AG09319 (cell line): ENCODE data around the gene S1PR4.
"Not testable (repeated sequence)": the region's sequence is repeated elsewhere in the genome, so short reads cannot be mapped to it uniquely, and the experiment has no call there.

Source experiments
- DNase-seq: peaks from one replicate; pipeline ENCODE4 v3.0.0-alpha.2; 2010; ENCODE audit warnings: low read depth; ENCODE audit errors: extremely low read depth
- TF ChIP-seq, protein P1 (sequence below): IDR thresholded peaks from 2 replicates; pipeline ENCODE4 v1.5.1; 2011; ENCODE audit warnings: low read depth, mild to moderate bottlenecking, inconsistent platforms, low read length, moderate library complexity

The S1PR4 gene

GRCh38 chr19:3161453-3161852, 17.1 kb upstream of the S1PR4 start:
- TF ChIP-seq, protein P1, sequence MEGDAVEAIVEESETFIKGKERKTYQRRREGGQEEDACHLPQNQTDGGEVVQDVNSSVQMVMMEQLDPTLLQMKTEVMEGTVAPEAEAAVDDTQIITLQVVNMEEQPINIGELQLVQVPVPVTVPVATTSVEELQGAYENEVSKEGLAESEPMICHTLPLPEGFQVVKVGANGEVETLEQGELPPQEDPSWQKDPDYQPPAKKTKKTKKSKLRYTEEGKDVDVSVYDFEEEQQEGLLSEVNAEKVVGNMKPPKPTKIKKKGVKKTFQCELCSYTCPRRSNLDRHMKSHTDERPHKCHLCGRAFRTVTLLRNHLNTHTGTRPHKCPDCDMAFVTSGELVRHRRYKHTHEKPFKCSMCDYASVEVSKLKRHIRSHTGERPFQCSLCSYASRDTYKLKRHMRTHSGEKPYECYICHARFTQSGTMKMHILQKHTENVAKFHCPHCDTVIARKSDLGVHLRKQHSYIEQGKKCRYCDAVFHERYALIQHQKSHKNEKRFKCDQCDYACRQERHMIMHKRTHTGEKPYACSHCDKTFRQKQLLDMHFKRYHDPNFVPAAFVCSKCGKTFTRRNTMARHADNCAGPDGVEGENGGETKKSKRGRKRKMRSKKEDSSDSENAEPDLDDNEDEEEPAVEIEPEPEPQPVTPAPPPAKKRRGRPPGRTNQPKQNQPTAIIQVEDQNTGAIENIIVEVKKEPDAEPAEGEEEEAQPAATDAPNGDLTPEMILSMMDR: no peak
- DNase-seq: no peak

- DNase-seq: no peak
- TF ChIP-seq, protein P1: no peak
These were observed 15.9 kb upstream of the S1PR4 start for GRCh38 chr19:3162418-3163229.

DNA sequence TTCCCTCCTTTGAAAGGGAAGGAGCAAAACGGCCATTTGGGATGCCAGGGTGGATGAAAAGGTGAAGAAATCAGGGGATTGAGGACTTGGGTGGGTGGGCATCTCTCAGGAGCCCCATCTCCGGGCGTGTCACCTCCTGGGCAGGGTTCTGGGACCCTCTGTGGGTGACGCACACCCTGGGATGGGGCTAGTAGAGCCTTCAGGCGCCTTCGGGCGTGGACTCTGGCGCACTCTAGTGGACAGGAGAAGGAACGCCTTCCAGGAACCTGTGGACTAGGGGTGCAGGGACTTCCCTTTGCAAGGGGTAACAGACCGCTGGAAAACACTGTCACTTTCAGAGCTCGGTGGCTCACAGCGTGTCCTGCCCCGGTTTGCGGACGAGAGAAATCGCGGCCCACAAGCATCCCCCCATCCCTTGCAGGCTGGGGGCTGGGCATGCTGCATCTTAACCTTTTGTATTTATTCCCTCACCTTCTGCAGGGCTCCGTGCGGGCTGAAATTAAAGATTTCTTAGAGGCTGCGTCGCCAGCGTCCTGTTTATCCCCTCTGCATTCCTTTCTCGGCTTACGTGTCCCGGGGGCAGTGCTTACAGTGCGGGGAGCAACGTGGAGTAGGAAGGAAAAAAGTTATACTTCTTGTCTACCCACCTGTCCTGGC, 15.2 kb upstream of the S1PR4 start:
- no peak for DNase-seq
- TF ChIP-seq, protein P1: peak; percentile 95

DNA sequence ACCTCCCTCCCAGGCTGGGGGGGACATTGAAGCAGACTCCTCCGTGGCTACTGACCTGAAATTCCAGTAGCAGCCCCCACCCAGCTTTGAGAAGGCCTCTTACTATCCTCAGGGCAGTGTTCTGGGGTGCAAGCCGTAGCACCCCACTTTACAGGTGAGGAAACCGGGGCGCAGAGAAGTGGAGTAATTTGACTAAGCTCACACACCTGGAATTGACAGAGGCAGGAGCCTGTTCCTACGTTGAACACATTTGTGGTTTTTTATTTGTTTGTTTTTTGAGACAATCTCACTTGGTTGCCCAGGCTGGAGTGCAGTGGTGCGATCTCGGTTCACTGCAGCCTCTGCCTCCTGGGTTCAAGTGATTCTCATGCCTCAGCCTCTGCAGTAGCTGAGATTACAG, 14.6 kb upstream of the S1PR4 start:
- TF ChIP-seq, protein P1: no peak
- DNase-seq: no peak

GRCh38 chr19:3167533-3168272, 10.9 kb upstream of the S1PR4 start:
- TF ChIP-seq, protein P1: no peak
- DNase-seq: no peak

DNA sequence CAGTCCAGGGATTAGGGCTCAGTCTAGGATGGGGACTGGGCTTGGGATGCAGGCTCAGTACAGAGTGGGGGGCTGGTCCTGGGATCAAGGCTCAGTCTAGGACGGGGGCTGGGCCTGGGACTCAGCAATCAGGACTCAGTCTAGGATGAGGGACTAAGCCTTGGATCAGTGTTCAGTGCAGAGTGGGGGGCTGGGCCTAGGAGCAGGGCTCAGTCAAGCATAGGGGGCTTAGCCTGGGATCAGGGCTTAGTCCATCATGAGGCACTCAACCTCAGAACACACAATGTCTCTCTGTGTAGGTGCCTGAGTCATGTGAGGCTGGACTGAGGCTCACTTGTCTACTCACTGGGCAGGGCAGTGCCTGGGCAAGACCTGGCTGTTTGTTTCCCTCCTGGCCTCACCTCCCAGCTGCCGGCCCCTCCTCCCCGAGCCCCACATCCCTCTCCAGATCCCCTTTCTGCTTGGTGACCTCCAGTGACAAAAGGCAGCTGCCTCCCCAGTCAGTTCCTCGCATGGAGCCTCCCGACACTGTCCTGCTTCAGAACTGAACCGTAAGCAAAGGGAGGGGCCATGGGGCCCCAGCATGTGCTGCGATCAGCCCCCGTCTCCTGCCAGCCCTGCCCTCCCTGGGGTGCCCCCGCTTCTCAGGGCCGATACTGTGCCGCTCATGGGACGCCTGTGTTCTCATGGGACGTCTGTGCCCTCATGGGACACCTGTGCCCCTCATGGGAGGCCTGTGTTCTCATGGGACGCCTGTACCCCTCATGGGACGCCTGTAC, 6.5 kb upstream of the S1PR4 start:
- no peak for DNase-seq
- TF ChIP-seq, protein P1: no peak

- not testable (repeated sequence) for DNase-seq
These were observed 5.9 kb upstream of the S1PR4 start for GRCh38 chr19:3172673-3173000.
